ENCODE results near the gene AP2M1.

DNA sequence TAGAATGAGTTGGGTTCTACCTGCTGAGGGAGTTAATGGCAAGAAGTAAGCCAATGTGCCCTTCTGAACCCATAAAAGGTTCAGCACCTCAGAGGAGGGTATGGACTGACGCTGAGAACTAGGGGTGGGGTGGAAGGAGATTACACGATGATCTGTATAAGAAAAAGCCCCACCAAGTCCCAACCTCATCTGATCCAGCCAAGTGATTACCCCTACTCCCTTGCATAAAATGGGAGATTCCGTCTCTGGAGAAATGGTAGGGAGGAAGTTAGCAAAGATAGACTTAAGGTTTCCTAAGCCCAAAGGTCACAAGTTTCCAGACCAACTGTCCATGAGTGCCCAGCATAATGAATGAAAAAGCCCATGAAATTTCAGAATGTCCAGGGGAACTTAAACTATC, 26.6 kb upstream of the AP2M1 start:
- TF ChIP-seq, protein P1, sequence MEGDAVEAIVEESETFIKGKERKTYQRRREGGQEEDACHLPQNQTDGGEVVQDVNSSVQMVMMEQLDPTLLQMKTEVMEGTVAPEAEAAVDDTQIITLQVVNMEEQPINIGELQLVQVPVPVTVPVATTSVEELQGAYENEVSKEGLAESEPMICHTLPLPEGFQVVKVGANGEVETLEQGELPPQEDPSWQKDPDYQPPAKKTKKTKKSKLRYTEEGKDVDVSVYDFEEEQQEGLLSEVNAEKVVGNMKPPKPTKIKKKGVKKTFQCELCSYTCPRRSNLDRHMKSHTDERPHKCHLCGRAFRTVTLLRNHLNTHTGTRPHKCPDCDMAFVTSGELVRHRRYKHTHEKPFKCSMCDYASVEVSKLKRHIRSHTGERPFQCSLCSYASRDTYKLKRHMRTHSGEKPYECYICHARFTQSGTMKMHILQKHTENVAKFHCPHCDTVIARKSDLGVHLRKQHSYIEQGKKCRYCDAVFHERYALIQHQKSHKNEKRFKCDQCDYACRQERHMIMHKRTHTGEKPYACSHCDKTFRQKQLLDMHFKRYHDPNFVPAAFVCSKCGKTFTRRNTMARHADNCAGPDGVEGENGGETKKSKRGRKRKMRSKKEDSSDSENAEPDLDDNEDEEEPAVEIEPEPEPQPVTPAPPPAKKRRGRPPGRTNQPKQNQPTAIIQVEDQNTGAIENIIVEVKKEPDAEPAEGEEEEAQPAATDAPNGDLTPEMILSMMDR (conservative IDR thresholded peaks at IDR 0.05; ENCODE audit: low read length) = no peak
- TF ChIP-seq EZH2phosphoT487 (IDR thresholded peaks at IDR 0.05; ENCODE audit: borderline replicate concordance) = no peak
